SH-SY5Y (cell line): ENCODE measurements around the gene RAC3.

ENCODE experiments used
- GATA2 ChIP-seq: IDR thresholded peaks from 2 replicates; pipeline ENCODE4 v1.6.1; 2011; ENCODE audit warnings: mild to moderate bottlenecking, low read depth, low read length
- GATA3 ChIP-seq: IDR thresholded peaks from 2 replicates; pipeline ENCODE4 v1.6.1; 2011; ENCODE audit warnings: low read depth, mild to moderate bottlenecking, low read length, moderate library complexity

Gene RAC3

GRCh38 chr17:82047914-82048570 is 16.6 kb downstream of the RAC3 start:
- TF ChIP-seq GATA2 (no peak), GATA3 (no peak)

- TF ChIP-seq GATA2 (no peak), GATA3 (no peak)
Measured at GRCh38 chr17:82048571-82048971, 17.1 kb downstream of the RAC3 start.

GRCh38 chr17:82049106-82049505 is 17.6 kb downstream of the RAC3 start:
- TF ChIP-seq GATA2 (no peak; the same call in 1 of the 2 replicates), GATA3 (no peak)

- TF ChIP-seq GATA2 (no peak), GATA3 (no peak)
Measured at GRCh38 chr17:82049521-82049971, 18.1 kb downstream of the RAC3 start.

GRCh38 chr17:82050152-82050760 is 18.8 kb downstream of the RAC3 start:
- no peak for TF ChIP-seq GATA2
- no peak for TF ChIP-seq GATA3

GRCh38 chr17:82050761-82051641 is 19.5 kb downstream of the RAC3 start:
- no peak for TF ChIP-seq GATA2
- no peak for TF ChIP-seq GATA3

- TF ChIP-seq GATA2: no peak
Measured at GRCh38 chr17:82051776-82052637, 20.5 kb downstream of the RAC3 start, which contains the start of the genes GPS1 and RFNG. Gene GPS1, plus strand, starts transcription at chr17:82051898. Its CDS starts 34 bp downstream, at chr17:82051932. Gene RFNG, minus strand, starts transcription at chr17:82051811. Its CDS starts 45 bp downstream, at chr17:82051766.

GRCh38 chr17:82052638-82053059 is 21.2 kb downstream of the RAC3 start:
- TF ChIP-seq GATA3 (no peak), GATA2 (no peak)

GRCh38 chr17:82053130-82053529 is 21.7 kb downstream of the RAC3 start:
- no peak for TF ChIP-seq GATA3
- TF ChIP-seq GATA2: no peak

- TF ChIP-seq GATA3 (no peak), GATA2 (no peak)
Measured at GRCh38 chr17:82053556-82054263, 22.2 kb downstream of the RAC3 start.

GRCh38 chr17:82054351-82055022 is 23.0 kb downstream of the RAC3 start:
- TF ChIP-seq GATA2: no peak
- no peak for TF ChIP-seq GATA3

GRCh38 chr17:82055023-82055964 is 23.8 kb downstream of the RAC3 start:
- TF ChIP-seq GATA3 (no peak), GATA2 (no peak)
